Stimulated activated CD4-positive, alpha-beta T cell treated with anti-CD3 and anti-CD28 coated beads, Interleukin-15, amount 100 ng/mL, for 1 hour (primary cell): ENCODE measurements around the gene PDE9A.

ENCODE experiments used
- DNase-seq, 2 donors: peaks; one replicate each; pipeline ENCODE4 v3.0.0-alpha.2; 2020; ENCODE audit warnings: low read depth in 1 of 2, low spot score in 1 of 2

Gene PDE9A

DNA sequence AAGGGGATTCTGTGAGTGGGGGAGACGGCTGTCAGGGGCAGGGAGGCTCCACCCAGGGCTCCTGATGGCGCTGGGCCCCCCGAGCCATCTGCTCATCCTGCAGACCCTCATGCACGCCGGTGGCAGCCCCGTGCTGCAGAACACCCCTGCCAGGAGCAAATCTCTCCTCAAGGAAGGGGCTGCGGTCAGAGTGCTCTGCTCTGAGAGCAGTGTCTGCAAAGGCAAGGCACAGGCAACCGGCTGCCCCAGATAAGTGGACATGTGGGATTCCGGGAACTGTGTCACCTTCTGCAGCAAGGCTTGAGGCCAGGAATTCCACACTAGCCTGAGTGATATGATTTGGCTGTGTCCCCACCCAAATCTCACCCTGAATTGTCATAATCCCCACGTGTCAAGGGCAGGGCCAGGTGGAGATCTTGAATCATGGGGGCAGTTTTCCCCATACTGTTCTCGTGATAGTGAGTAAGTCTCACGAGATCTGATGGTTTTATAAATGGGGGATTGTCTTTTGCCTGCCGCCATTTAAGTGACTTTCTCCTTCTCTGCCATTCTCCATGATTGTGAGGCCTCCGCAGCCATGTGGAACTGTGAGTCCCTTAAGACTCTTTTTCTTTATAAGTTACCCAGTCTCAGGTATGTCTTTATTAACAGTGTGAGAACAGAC lies 101.0 kb downstream of the PDE9A start:
- DNase-seq: no peak

- no peak for DNase-seq
Observed at GRCh38 chr21:42755031-42755665, 101.7 kb downstream of the PDE9A start.

DNA sequence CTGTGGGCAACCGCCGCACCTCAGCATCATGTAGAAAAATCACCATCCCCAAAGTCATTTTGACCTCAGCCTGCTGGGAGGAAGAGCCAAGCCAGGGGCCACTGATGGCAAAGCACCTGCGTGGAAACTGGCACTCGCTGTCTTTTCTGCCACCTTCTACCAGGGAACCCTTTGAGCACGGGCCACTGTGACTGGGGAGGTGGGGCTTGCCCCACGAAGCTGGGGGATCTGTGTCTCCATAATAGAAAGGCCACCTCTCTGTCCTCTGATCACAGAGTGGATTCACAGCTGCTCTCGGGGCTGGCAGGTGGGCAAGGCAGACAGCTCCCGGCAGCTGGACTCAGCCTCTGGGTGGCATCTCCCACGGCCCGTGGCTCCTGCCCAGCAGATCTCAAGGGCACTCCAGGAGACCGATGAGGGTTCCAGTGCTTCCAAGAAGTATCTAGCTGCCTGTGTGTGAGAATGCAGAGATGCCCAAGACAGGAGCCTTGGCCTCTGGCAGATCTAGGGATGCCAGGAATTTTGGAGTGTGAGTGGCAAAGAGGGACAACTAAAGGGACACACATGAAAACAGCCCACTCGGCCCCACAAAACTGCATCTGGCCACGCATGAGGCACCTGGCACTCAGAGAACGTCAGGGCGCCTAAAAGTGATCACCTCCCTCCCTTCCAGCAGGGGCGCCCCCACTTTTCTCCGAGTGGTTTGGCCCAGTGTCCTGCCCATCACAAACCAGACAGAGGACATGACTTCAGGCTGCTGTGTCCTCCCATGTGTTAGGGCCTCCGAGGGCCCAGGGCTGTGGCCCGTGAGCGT lies 102.6 kb downstream of the PDE9A start:
- no peak for DNase-seq

GRCh38 chr21:42756580-42757250 lies 103.3 kb downstream of the PDE9A start:
- no peak for DNase-seq

DNA sequence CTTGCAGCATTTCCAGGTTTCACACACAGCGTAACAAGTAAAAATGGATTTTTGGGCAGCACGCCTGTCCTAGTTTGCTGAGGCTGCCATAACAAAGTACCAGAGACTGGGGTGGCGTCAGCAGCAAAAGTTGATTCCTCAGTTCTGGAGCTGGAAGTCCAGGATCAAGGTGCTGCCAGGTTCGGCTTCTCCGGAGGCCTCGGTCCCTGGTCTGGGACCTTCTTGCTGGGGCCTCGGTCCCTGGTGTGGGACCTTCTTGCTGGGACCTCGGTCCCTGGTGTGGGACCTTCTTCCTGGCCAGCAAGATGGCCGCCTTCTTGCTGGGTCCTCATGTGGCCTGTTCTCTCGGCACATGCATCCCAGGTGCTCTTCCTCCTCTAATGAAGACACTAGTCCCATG lies 104.0 kb downstream of the PDE9A start:
- no peak for DNase-seq

- no peak for DNase-seq
Observed at GRCh38 chr21:42757826-42758655, 104.6 kb downstream of the PDE9A start.

DNA sequence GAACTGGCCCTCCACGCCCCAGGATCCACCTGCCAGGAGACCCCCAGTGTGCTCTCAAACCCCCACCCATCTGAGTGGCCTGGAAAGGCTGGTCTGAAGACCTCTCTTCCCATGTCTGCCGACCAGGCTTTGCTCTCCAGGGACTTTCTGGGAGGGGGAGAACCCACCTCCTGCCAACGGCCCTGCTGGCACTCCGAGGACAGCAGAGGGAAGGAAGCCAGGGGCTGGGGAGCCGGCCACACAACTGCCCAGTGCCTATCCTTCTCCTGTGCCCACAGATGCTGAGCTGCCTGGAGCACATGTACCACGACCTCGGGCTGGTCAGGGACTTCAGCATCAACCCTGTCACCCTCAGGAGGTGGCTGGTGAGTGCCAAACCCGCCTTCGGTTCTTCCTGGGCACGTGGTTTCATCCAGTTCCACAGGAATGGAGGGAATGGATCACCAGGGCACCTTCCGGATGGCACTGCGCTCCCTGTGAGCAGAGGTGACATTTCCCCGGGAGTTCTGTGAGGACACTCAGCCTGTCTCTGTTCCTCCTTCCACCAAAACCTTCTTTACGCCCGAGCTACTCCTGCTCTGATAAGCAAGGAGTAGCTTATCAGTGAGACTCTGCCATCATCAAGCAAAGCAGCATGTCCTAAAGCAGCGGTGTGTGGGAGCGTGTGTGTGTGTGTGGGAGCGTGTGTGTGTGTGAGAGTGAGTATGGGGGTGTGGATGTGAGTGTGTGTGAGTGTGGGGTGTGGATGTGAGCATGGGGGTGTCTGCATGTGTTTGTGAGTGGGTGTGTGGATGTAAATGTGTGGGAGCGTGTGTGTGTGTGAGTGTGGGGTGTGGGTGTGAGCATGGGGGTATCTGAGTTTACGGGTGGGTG lies 105.5 kb downstream of the PDE9A start:
- DNase-seq: no peak

DNA sequence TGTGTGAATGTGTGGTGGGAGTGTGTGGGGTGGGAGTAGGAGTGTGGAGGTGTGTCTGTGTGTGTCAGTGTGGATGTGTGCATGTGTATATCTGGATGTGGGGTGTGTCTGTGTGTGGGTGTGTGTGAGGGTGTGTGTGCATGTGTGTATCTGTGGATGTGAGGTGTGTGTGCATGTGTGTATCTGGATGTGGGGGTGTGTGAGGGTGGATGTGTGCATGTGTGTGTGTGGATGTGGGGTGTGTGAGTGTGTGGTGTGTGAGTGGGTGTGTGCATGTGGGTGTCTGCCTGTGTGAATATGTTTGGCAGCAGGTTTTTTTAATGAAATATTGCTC lies 106.1 kb downstream of the PDE9A start:
- no peak for DNase-seq

GRCh38 chr21:42760361-42760950 lies 107.0 kb downstream of the PDE9A start:
- no peak for DNase-seq

DNA sequence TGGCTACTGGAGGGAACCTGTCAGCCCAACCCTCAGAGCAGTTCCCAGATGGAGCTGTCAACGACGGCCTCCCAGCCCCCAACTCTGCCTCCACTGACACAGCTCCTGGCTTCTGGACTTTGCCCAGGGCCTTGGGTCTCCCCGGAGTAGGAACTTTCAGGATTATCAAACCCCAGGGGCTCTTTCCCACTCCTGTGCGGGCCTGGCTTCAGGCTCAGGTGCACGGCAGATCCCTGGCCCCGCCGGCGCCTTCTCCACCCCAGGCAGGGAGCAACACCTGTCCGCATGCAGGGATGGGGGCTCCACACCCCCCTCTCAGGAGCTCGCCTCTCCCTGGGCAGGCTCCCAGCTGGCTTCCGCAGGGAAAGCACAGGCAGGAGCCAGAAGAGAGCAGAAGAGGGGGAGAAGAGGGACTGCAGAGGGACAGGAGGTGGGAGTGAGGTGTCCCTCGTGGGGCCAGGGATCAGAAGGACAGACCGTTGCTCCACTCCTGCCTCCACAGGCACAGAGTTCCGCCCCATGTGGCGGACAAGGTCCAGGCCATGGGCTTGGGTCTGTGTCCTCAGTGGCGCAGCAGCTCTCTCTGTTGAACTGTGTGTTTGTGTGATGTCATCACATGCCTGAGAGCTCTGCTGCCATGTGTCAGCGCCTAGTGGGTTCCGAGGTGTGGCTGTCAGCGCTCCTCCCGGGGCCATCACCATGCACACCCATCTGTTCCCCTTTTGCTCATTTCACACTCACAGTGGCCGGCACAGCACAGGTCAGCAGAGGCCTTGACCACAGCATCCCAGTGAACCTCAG lies 107.7 kb downstream of the PDE9A start:
- no peak for DNase-seq

GRCh38 chr21:42761776-42762335 lies 108.4 kb downstream of the PDE9A start:
- DNase-seq: no peak

GRCh38 chr21:42763581-42764442 lies 110.4 kb downstream of the PDE9A start:
- no peak for DNase-seq

- DNase-seq: no peak
Observed at GRCh38 chr21:42764443-42764760, 111.0 kb downstream of the PDE9A start.

DNA sequence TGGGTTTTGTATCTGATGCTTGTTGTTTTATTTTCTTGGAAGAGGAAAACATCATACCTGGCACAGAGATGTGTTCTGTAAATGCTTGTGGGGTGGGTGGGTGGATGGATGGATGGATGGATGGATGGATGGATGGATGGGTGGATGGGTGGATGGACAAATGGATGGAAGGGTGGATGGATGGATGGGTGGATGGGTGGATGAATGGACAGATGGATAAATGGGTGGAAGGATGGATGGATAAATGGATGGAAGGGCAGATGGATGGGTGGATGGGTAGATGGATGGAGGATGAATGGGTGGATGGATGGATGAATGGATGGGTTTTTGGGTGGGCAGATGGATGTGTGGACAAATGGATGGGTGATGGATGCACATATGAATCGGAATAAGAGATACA lies 111.5 kb downstream of the PDE9A start:
- DNase-seq: no peak

DNA sequence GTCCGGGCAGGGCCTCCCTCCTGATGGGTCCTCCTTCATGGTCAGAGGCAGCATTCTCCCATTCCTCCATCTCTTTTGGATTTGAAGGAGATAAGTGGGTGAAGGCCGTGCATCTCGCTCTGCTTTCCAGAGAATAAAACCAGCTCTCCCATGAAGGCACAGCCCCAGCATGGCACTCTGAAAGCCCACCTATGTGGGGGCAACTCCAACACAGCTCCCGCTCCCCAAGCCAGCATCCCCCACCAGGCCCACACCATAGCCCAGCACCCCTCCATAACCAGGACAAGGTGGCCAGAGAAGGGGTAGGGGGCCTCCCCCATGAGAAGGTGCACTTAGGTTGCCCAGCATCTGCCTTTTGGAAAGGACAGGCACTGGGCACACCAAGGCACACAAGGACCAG lies 112.2 kb downstream of the PDE9A start:
- DNase-seq: no peak

GRCh38 chr21:42766739-42767560 lies 113.5 kb downstream of the PDE9A start:
- no peak for DNase-seq

- no peak for DNase-seq
Observed at GRCh38 chr21:42767561-42767835, 114.1 kb downstream of the PDE9A start.
